Dermis blood vessel endothelial cell (primary cell): Measurements from ENCODE around the gene DLX6. TPM values are rescaled to one million over a fixed set of nuclear protein-coding genes. Genes with fewer than 3 reads are reported as not detected.
"Not testable (repeated sequence)": the region's sequence is repeated elsewhere in the genome, so short reads cannot be mapped to it uniquely, and the experiment has no call there.

Experiments used
- DNase-seq: peaks from one replicate; pipeline ENCODE4 v3.0.0; 2010
- total RNA-seq: library from RNA; depleted of rRNA; stranded (reverse); fragments of >200 nt; gene quantifications from 2 replicates; pipeline ENCODE4 v1.2.3, GENCODE V29; 2014

The DLX6 gene
- total RNA-seq, 1 donor from 2014 or later: not detected

DNA sequence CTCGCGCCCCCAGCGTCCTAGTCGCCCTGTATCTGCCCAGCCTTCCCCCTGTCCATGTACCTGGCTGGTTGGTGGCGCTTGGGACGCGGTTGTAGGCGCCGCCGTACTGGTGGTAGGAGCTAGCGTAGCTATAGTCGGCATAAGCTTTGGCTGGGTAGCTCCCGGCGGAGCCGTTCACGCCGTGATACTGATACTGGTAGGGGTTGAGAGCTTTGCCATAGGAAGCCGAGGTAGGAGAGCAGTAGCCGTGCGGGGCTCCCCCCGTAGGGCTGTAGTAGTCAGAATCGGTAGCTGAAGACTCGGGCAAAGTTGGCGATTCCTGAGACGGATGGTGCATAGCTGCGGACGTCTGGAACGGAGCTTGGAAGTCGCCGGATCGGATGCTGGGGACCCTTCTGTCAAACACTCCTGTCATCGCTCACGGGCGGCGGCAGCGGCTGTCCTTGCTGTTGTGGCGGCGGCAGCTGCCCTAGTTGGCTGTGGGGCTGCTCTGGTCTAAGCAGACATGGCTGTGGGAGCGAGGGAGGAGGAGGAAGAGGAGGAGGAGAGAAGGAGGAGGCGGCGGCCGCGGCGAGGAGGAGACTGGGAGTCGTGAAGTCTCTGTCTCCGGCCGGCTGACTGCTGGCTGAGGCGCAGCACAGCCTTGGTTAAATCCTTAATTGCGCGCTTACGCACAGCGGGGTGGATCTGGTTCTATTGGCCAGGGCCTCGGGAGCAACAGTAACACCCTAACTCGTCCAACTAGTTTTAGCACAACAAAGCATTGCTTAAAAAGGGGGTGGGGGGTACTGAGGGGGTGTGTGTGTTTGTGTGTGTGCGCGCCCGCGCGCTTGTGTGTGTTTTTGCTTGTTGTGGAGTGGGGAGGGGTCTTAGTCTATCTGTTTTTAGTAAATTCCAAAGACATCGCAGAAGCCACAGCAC is 19.1 kb downstream of the DLX6 start, which contains the start of gene DLX5:
TSS of gene DLX5 (minus strand) at position 623 of the 921 bp plus-strand sequence. CDS start at position 415, 208 bp downstream.
- DNase-seq: no peak

DNA sequence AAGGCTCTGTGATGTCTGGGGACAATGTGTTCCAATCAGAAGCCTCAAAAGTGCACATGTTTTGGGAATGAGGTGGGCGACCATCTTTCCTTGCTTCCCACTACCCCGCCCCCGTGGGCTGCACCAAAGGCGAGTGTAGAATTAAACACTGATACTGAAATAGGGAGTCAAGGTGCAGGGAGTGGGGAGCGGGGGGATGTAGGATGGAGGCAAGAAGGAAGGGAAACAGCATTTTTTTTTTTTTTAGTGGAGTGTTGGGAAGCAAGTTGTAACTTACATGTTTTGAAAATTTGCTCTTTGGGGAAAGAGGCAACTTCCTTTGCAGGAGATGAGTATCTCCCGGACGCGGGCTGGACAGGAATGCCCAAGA is 19.8 kb downstream of the DLX6 start:
- no peak for DNase-seq

DNA sequence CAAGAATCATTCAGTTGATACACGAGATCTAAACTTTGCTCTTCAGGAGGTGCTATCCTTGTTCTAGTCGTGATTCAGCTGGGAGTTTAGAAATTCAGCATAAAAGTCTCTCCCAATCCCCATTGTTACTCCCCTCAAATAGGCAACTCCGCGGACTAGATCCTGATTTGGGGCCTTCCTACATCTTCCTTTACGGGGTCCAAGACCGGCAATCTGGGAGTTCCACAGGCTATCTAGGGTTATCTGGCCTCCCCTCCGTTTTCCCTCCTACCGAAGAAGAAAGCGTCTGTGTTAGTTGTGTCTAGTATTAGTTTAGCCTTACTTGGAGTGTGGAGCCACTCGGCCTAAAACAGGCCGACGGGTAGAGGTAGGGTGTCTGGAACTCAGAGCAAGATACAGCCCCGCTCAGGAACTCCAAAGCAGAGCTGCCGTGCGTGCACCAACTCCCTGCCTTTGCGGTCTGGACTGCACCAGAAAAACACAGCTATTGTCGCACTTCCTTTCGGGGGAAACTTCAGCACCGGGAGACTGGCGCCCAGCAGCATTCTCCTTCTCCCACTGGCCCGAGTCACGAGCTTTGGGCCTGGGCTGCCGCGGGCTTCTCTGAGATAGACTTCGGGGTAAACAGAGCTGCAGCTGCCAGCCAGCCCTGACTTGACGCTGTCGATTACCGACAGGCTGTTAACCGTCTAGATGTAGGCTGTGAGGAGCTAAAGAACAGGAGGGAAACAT is 20.8 kb downstream of the DLX6 start:
- peak; percentile 47 for DNase-seq

DNA sequence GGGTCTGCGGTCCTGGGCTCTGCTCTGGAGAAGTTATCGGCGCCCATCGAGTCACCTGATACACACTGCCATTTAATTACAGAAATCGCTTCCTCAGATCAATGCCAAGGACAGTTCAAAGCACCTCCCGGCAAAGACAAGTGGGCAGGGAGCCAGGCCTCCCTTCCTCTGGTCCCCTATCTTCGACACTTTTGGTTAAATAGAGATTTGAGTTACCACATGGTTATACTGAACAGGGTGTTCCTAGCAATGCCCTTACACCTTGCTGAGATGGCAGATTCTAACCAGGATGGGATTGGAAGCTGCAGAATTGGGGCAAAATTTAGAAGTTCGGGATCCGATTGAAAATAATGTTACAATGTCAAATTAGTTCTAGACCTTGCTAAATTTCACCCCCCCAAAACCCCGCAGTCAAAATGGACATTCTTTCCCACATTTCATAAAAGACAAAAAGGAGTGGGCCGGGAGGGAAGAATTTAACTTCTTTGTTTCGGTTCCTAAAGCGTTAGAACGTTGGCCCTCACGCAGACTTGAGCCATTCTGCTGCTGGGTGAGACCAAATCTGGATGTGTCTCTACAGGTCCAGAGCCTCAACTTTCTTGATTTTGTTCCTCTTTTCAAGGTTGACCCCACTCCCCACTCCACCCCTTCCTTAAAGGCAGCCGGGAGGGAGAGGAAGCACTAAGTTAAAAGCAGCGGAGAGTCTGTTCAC is 21.5 kb downstream of the DLX6 start:
- no peak for DNase-seq

GRCh38 chr7:97027427-97028234 is 22.3 kb downstream of the DLX6 start:
- peak; percentile 87 for DNase-seq

GRCh38 chr7:97034213-97034852 is 29.0 kb downstream of the DLX6 start:
- not testable (repeated sequence) for DNase-seq

GRCh38 chr7:97039374-97040065 is 34.2 kb downstream of the DLX6 start:
- no peak for DNase-seq

- no peak for DNase-seq
Observed at GRCh38 chr7:97043281-97043680, 37.9 kb downstream of the DLX6 start.

Other genes with a start within 250 kb of the DLX6 start
- gene DLX5, start 19.3 kb downstream of the DLX6 start, total RNA-seq: not detected in 2 replicates
- gene SDHAF3, start 112.1 kb downstream of the DLX6 start, total RNA-seq: 1.4 and 8.0 TPM in 2 replicates